Sigmoid colon (tissue), 4 donors: ENCODE measurements around the gene KRT27.

Source experiments
- EP300 ChIP-seq, 4 donors: sonication (generic); formaldehyde crosslinking; IDR thresholded peaks; one replicate each; pipeline ENCODE4 v1.6.1; 2017; ENCODE audit warnings: antibody characterized with exemption in 4 of 4
- POLR2A ChIP-seq, 2 donors: fragments of 450-650 bp; IDR thresholded peaks; one replicate each; pipeline ENCODE4 v1.6.1; 2016; ENCODE audit warnings: antibody characterized with exemption in 2 of 2, mild to moderate bottlenecking in 2 of 2, moderate library complexity in 2 of 2
- POLR2AphosphoS5 ChIP-seq, 4 donors: sonication (generic); formaldehyde crosslinking; IDR thresholded peaks; one replicate each; pipeline ENCODE4 v1.6.1; 2017; ENCODE audit warnings: antibody characterized with exemption in 4 of 4
- TF ChIP-seq, protein P1 (sequence below), 4 experiments: fragments of 450-650 bp in 3 of 4; fragments of 200-600 bp in 1 of 4; IDR thresholded peaks; one replicate each; pipeline ENCODE4 v1.5.1; 2016 to 2019; ENCODE audit warnings: antibody characterized with exemption in 4 of 4, mild to moderate bottlenecking in 3 of 4, moderate library complexity in 2 of 4

- TF ChIP-seq POLR2A (IDR thresholded peaks at IDR 0.05) = no peak
- TF ChIP-seq, protein P1, sequence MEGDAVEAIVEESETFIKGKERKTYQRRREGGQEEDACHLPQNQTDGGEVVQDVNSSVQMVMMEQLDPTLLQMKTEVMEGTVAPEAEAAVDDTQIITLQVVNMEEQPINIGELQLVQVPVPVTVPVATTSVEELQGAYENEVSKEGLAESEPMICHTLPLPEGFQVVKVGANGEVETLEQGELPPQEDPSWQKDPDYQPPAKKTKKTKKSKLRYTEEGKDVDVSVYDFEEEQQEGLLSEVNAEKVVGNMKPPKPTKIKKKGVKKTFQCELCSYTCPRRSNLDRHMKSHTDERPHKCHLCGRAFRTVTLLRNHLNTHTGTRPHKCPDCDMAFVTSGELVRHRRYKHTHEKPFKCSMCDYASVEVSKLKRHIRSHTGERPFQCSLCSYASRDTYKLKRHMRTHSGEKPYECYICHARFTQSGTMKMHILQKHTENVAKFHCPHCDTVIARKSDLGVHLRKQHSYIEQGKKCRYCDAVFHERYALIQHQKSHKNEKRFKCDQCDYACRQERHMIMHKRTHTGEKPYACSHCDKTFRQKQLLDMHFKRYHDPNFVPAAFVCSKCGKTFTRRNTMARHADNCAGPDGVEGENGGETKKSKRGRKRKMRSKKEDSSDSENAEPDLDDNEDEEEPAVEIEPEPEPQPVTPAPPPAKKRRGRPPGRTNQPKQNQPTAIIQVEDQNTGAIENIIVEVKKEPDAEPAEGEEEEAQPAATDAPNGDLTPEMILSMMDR (IDR thresholded peaks at IDR 0.05) = no peak
- TF ChIP-seq POLR2AphosphoS5 (IDR thresholded peaks at IDR 0.05) = no peak
- no peak for TF ChIP-seq EP300 (IDR thresholded peaks at IDR 0.05)
Measured at GRCh38 chr17:40779181-40779909, 3.0 kb downstream of the KRT27 start.
